NCI-H187 treated with DMSO at 0.1 percent for 48 hours (cell line): ENCODE results near the gene S1PR4.
"Not testable (repeated sequence)": the region's sequence is repeated elsewhere in the genome, so short reads cannot be mapped to it uniquely, and the experiment has no call there.

Source experiments
- DNase-seq: peaks from one replicate; lab custom pipeline; 2025; lab: John Stamatoyannopoulos, UW

Gene S1PR4

DNA sequence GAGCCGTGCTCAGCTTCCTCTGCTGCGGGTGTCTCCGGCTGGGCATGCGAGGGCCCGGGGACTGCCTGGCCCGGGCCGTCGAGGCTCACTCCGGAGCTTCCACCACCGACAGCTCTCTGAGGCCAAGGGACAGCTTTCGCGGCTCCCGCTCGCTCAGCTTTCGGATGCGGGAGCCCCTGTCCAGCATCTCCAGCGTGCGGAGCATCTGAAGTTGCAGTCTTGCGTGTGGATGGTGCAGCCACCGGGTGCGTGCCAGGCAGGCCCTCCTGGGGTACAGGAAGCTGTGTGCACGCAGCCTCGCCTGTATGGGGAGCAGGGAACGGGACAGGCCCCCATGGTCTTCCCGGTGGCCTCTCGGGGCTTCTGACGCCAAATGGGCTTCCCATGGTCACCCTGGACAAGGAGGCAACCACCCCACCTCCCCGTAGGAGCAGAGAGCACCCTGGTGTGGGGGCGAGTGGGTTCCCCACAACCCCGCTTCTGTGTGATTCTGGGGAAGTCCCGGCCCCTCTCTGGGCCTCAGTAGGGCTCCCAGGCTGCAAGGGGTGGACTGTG is 1.2 kb downstream of the S1PR4 start:
- DNase-seq: no peak

DNA sequence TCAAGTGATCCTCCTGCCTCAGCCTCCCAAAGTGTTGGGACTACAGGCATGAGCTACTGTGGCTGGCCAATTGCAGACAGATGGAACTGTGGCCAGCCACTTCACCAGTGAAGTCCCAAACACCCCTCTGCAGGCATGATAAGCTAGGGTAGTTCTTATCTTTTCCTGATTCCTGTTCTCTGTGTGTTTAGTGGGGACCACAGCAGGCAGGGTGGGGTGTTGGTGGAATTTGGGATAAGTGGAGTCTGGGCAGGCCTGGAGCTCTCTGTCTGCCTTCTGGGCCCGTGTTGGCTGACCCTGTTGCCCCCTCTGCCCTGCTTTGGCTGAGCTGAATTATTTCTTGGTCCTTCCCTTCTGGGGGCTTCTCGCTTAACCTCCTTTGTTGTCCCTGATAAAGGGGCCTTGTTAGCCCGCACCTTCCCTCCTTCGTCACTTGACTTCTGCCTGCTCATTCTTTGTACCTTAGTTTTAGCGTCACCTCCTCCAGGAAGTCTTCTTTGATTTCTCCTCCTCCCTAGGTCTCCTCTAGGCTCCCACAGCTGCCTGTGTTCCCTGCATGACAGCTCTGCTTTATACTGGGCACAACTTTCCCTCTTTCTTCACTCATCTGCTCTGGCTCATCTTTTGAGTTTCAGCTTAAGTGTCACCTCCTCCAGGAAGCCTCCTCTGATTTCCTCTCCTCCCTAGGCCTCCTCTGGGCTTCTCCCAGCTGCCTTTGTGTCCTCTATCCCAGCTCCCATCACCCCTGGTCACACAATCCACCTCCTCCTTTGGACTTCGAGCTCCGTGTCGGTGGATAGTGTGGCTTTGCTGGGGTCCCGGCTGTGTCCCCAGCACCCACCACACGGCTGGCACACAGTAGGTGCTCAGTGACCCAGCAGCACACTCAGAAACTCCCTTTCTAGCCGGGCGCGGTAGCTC is 5.4 kb downstream of the S1PR4 start:
- DNase-seq: no peak

DNA sequence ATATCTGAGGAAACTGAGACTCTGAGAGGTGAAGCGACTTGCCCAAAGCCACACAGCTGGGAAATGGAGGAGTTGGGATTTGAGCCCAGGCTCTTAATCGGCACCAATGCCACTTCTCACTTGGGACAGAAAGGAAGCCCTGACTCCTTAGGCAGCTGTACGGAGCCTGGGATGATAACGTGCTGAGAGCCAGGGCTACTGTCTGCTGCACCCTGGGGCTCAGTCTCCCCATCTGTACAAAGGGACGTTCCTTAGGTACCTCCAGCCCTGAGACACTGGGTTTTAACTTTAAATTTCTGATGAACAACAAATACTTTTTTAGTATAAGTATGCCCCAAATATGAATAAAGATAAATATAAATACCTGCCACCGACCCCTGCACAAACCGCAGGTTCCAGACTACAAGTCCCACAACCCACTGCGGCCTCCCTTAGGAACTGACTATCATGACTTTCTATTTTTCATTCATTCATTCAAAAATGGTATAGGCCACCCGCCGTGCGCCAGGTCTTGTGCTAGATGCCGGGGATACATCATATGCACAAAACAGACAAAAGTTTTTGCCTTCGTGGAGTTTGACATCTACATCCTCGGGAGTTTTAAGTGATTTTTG is 6.4 kb downstream of the S1PR4 start:
- peak; percentile 84 for DNase-seq

DNA sequence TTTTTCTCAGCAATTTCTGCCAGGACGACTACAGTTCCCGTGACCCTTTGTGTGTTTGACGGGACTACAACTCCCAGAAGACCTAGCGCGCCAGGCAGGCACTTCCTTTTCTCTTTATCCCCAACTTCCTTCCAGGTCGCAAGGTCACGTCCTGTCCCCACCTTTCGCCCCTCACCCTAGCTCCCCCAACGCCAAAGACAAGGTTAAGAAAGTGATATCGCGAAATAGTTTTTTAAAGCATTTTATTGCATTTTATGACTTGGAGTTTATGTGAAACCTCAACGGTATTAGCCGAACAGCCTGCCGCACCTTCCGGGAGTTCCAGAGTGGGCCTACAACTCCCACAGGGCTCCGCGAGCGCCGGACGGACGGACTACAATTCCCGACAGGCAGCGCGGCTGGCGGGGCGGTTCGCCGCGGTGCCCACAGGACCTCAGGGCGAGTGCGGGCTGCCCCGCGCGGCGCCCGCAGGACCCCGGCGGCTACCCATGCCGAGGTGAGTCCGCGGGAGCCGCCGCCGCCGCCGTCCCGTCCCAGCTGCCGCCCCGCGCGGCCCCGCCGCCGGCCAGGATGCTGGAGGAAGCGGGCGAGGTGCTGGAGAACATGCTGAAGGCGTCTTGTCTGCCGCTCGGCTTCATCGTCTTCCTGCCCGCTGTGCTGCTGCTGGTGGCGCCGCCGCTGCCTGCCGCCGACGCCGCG is 7.0 kb downstream of the S1PR4 start, which contains the start of gene NCLN:
Gene NCLN (plus strand): TSS at position 470 of the 699 bp plus-strand sequence. CDS start 101 bp downstream, at position 571.
- peak; percentile 88 for DNase-seq

DNA sequence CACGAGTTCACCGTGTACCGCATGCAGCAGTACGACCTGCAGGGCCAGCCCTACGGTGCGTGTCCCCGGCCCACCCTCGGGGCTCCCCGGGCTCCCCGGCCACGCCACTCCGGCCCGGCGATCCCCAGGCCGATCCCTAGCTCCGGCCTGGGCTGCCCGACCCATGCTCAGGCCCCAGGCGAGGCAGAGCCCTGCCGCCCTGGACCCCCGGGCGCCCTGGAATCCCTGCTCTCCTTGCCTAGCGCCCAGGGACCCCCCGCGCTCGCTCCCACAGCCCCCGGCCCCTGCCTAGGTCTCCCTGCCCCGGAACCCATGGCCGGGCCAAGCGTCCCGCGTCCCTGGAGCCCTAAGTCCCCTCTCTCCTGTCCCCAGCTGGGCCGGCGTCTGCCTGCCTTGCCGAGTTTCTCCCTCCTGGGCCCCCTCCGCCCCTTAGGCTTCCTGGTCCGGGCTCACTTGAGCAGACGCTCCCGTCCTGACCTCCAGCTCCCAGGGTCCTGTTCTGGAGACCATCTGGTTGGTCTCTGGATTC is 7.7 kb downstream of the S1PR4 start:
- DNase-seq: no peak

DNA sequence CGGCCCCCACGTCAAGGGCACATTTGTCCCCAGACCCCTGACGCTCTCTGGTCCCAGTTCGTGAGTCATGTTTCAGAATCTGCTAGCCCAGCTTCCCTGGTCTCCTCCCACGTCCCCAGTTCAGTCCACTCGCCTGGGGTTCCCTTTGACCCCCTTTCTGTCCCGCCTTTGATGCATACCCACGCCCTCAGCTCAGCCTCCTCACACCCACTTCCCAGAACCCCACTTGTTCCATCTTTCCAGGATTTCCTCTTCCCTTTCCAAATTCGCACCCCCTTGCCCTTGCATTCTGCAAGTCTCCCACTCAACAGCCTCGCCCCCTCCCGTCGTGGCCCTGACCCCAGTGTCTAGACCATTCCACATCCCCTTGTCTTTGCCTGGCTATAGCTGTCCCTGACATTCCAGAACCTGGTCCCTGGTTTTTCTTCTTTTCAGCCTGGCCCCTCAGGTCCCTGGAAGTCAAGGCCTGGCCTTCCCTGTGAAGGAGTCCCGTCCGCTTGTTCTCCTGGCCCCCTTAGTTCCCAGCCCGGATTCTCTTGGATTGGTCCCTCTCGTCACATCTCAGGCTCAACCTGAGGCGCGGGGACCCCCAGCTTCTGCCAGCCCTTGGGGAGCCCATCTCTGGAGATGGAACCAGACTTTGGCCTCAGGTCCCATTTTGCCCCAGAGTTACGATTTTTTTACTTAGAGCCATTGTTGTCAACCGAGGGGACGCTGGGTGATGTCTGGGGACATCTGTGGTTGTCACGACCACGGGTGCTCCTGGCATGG is 8.5 kb downstream of the S1PR4 start:
- no peak for DNase-seq

DNA sequence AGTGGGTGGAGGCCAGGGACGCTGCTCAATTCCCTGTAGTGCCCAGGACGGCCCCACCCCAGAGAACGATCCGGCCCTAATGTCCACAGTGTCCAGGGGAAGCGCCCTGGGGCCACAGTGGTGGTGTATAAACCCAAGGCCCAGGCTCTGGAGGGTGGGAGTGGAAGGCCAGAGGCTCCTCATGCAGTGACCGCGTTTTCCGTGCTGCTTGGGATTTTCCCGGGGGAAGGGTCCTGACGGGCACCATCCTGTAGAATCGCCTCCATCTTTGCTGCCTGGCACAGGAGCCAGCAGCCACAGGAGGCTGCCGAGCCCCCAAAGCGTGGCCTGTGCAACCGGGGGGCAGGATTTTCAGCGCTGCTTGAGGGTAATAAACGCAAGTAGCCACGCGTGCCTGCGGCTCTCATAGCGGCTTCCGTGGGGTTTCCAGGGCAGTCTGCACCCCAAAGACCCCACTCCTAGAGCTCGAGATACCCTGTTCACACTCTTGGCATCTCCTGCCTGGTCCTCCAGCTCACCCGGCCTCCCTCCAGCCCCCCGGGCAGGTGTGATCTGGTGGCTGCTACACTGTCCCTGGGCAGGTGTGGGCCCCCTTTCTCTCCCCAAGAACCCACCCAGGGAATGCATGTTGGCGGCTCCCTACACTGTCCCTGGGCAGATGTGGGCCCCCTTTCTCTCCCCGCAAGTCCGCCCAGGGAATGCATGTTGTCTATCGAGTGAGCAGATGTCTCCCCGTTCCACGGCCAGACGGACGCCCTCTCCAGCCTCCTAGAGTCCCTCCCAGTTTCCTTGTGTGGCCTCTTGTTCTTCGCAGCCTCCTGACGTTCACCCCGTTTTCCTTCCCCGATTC is 9.3 kb downstream of the S1PR4 start:
- no peak for DNase-seq

DNA sequence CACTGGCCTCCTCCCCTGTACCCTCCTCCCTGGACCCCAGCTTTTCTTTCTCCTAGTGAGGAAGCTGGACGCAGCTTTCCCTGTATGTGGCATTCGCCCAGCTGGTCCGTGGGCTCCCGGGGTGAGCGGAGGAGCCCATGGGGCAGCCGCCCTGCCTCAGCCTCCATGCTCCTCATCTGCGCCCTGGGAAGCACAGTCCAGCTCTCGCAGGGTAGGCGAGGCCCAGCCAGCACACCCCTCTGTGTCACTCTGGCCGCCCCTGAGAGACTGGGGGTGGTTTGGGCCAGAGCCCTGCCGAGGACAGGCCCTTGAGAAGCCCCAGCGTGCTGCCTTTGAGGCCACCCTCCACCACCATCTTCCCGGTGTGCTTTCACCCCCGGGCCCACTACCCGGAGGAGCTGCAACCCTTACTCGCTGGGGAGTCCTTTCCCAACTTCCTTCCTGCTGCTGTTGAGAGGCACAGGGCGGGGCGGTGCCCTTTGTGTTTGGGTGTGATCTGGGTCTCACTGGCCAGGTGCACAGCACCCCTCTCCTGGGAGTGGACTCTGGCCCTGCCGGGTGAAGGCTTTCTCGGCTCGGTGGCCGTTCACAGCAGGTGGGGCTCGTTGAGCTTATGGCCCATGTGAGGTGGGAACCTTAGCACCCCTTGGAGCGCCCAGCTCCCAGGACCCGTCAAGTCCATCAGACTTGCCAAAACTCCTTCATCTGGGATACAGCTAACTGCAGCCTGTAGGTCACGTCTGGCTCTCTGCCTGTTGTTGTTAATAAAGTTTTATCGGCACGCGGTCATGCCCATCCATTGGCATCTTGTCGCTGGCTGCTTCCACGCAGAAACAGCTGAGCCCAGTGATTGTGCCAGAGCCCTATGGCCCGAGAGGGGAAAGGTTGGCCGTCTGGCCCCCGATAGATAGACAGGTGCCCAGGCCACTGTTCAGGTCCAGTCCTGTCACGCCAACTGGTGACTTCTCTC is 10.3 kb downstream of the S1PR4 start:
- DNase-seq: no peak

DNA sequence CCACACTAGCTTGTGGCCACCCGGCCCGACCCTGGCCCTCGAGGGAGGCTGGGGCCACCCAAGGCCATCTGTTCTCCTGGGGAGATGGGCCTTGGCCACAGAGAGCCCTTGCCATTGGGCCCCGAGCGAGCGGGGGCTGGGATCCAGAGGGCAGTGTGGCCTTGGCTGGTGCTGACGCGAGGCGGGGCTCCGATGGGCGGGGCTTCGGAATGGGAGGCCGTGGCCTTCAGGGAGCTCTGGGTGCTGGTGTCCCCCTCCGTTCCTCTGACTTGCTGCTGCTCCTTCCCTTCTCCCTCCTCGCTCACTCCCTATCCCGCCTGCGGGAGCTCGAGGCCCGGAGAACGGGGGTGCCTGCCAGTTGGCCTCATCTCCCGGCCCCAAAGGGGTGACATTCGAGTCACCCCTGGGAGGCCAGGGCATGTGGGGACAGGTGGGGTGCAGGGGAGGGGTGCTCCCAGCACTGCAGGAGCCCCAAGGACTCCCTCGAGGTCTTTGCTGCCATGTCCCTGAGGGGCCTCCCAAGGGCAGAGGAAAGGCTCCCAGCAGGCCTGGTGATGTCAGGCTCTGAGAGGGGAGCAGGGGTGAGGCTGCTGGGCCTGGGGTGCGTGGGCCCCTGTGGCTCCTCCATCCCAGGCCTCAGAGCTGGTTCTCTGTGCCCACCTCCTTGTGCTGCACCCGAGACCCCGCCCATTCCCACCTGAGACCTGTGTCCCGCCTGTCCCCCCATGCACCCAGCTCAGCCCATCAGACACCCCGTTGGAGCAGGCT is 11.3 kb downstream of the S1PR4 start:
- DNase-seq: no peak

DNA sequence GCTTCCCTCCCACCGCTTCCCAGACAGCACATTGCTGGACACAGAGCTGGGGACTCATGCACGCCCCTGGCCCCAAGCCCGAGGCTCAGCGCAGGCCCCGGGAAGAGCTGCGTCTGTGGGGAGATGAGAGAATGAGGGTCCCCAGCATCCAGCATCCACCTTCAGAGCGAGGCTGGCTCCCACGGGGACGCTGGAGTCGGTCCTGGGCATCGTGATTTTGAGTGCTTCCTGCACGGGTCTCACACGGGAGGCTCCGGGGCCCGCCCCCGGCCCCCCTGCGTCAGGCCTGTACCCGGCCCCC is 11.9 kb downstream of the S1PR4 start:
- DNase-seq: no peak

DNA sequence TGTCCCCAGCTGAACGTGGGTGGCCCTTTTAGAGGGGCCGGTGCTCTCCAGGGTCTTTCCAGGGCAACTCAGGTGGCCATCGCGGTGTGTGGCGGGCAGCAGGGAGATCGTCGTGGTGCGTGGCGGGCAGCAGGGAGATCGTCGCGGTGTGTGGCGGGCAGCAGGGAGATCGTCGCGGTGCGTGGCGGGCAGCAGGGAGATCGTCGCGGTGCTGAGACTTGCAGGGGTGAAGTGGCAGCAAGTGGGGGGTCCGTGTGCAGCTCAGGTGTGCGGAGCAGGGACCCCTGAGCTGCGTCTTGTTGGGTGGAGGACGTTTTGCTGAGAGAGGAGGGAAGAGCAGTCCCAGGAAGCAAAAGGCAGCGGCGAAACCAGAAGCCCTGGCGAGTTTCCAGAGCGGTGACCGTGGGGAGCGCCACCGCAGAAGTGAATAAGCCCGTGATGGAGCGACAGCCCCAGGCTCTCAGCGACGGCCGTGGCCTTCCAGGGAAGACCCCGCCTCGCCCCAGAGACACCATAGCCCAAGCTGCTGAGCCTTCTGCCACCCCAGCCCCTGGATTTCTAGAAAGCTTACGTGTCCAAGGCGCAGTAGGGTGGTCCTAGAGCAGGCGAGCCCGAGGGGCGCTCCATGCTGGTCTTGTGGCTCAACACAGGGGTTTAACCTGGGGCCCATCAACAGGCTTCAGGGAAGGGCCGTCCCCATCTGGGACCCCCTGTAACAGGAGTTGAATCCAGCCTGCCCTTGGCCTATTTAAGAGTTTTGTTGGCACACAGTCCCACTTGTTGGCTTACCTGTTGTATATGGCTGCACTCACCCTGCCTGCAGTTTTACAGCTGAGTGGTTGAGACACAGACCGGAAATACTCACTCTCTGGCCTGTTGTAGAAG is 12.6 kb downstream of the S1PR4 start:
- DNase-seq: no peak

DNA sequence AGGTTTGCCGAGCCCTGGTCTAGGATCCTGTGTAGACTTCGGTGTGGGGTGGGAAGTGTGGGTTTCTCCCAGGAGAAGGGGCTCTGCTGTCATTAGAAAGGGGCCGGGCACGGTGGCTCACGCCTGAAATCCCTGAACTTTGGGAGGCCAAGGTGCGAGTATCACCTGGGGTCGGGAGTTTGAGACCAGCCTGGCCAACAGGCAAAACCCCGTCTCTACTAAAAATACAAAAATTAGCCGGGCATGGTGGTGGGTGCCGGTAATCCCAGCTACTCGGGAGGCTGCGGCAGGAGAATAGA is 13.2 kb downstream of the S1PR4 start:
- DNase-seq: not testable (repeated sequence)

DNA sequence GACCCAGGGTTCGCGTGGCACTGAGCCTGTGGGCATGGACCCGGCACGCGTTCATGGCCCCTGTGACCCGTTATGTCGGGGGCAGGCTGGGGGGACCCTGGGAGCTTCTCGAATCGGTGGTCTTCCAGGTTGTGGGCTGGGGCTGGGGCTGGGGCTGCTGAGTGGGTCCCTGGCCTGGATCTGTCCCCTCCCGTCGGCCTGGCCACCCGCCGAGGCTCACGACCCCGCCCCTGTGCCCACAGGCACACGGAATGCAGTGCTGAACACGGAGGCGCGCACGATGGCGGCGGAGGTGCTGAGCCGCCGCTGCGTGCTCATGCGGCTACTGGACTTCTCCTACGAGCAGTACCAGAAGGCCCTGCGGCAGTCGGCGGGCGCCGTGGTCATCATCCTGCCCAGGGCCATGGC is 13.7 kb downstream of the S1PR4 start:
- DNase-seq: no peak

DNA sequence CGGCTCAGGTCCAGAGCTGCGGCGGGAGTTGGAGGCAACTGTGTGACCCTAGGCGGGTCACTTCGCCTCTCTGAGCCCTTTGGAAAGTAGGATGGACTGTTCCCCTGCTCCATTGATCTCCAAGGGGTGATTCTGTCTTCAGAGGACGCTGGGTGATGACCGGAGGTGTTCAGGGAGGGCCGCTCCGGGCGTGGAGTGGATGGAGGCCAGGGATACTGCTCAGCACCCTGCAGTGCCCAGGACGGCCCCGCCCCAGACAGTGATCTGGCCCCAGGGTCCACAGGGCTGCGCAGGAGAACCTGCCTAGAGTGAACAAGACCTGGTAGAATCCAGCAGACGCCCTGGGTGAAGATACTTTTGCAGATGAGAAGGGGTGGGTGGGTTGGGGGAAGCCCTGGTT is 14.1 kb downstream of the S1PR4 start:
- no peak for DNase-seq

DNA sequence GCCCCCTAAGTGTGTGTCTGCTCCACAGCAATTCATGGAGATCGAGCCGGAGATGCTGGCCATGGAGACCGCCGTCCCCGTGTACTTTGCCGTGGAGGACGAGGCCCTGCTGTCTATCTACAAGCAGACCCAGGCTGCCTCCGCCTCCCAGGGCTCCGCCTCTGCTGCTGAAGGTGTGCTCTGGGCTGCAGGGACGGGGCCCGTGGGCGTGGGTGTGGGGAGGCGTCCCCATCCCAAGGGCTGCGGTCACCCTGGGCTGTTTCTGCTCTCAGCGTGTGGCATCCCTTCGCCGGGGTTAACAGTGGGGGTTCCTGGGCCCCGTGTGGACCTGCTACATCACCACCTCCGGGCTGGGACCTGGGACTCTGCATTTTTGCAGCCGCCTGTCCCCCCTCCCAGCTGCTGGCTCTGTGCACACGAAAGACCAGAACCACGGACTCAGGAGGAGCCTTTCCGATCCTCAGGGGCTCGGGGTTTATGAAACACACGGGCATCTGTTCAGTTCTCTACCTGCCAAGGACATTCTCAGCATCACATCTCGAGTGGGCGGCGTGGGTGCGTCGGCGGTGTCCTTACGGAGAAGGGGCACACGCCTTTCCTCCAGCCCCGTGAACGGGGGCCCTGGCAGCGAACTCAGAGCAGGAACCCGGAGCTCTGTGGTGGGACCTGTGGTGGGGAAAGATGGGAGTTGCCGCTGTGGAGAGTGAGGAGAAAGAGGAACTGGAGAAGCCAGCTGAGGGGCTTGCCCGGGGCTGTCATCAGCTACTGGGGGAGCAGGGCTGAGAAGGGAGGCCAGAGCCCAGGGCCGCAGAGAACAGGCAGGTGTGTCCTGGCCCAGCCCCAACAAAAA is 14.9 kb downstream of the S1PR4 start:
- no peak for DNase-seq

DNA sequence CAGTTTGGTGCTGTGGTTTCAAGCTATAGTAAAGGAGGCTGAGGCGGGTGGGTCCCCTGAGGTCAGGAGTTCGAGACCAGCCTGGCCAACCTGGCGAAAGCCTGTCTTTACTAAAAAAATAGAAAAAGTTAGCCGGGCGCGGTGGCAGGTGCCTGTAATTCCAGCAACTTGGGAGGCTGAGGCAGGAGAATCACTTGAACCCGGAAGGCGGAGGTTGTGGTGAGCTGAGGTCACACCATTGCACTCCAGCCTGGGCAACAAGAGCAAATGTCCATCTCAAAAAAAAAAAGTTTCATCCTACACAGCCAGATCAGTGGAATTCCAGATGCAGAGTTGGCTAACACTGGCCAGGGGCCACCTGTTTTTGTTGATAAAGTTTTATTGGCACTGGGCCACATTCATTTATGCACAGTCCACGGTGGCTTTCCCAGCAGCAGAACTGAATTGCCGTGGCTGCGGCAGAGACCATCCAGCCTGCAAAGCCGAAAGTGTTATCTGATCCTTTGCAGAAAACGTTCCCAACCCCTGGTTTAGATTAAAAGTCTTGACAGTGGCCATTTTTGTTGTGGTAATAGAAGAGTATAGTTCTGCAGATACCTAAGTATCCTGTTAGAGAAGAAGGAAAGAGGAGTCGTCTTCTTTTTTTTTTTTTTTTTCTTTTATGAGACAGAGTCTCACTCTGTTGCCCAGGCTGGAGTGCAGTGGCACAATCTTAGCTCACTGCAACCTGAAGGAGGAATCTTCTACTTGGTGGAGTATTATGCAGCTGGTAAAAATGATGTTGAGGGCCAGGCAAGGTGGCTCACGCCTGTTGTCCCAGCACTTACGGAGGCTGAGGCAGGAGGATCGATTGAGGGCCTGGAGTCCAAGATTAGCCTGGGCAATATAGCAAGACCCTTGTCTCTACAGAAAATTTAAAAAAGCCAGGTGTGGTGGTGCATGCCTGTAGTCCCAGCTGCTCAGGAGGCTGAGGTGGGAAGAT is 15.8 kb downstream of the S1PR4 start:
- no peak for DNase-seq
